HepG2 (cell line): ENCODE results near the gene SF3B6. TPM values are rescaled to one million over a fixed set of nuclear protein-coding genes. Genes with fewer than 3 reads are reported as not detected.

ENCODE experiments used
- AKAP8 ChIP-seq: sonication (generic); formaldehyde crosslinking; IDR thresholded peaks from 2 replicates; pipeline ENCODE4 v1.5.1; 2020; ENCODE audit warnings: mild to moderate bottlenecking, missing genetic modification reagents
- ATAD3A ChIP-seq: sonication (generic); formaldehyde crosslinking; IDR thresholded peaks from 2 replicates; pipeline ENCODE4 v1.4.0; 2020; ENCODE audit warnings: missing genetic modification reagents
- BHLHE40 ChIP-seq: IDR thresholded peaks from 2 replicates; pipeline ENCODE4 v1.6.1; 2011; ENCODE audit warnings: low read length, improper control_type of control experiment
- ETV6 ChIP-seq: sonication (generic); formaldehyde crosslinking; conservative IDR thresholded peaks from 2 replicates; pipeline ENCODE4 v1.4.0; 2020; ENCODE audit warnings: missing genetic modification reagents
- GATAD2A ChIP-seq: IDR thresholded peaks from 2 replicates; pipeline ENCODE4 v1.6.1; 2016
- HHEX ChIP-seq: IDR thresholded peaks from 2 replicates; pipeline ENCODE4 v1.6.1; 2016; ENCODE audit warnings: control low read depth
- NCOA2 ChIP-seq: sonication (generic); formaldehyde crosslinking; IDR thresholded peaks from 2 replicates; pipeline ENCODE4 v1.8.0; 2022; ENCODE audit warnings: inconsistent platforms
- NR2F2 ChIP-seq: IDR thresholded peaks from 2 replicates; pipeline ENCODE4 v1.6.1; 2012; ENCODE audit warnings: low read depth, inconsistent platforms, borderline replicate concordance
- PCBP2 ChIP-seq: fragments of 200-400 bp; formaldehyde crosslinking; optimal IDR thresholded peaks from 2 replicates; pipeline ENCODE3; 2018; ENCODE audit warnings: low read length, low read depth; ENCODE audit not compliant: poor library complexity, severe bottlenecking
- PHB2 ChIP-seq: fragments of 450-650 bp; IDR thresholded peaks from 2 replicates; pipeline ENCODE4 v1.6.1; 2018; ENCODE audit not compliant: partially characterized antibody
- PLSCR1 ChIP-seq: sonication (generic); formaldehyde crosslinking; IDR thresholded peaks from 2 replicates; pipeline ENCODE4 v1.5.0; 2020; ENCODE audit warnings: missing genetic modification reagents, mild to moderate bottlenecking, borderline replicate concordance
- RELA ChIP-seq: sonication (generic); formaldehyde crosslinking; IDR thresholded peaks from 2 replicates; pipeline ENCODE4 v1.4.0; 2020; ENCODE audit warnings: missing genetic modification reagents
- RNF219 ChIP-seq: sonication (generic); formaldehyde crosslinking; IDR thresholded peaks from 2 replicates; pipeline ENCODE4 v1.5.0; 2020; ENCODE audit warnings: mild to moderate bottlenecking, missing genetic modification reagents
- SKI ChIP-seq: fragments of 450-650 bp; IDR thresholded peaks from one replicate; pipeline ENCODE4 v1.6.1; 2018; ENCODE audit warnings: mild to moderate bottlenecking; ENCODE audit not compliant: partially characterized antibody
- SNAI1 ChIP-seq: sonication (generic); formaldehyde crosslinking; IDR thresholded peaks from 2 replicates; pipeline ENCODE4 v1.5.0; 2020; ENCODE audit warnings: mild to moderate bottlenecking, missing genetic modification reagents, borderline replicate concordance
- STAT5B ChIP-seq: sonication (generic); formaldehyde crosslinking; IDR thresholded peaks from 2 replicates; pipeline ENCODE4 v1.4.0; 2020; ENCODE audit warnings: missing genetic modification reagents
- TFDP1 ChIP-seq: IDR thresholded peaks from 2 replicates; pipeline ENCODE4 v1.6.1; 2016; ENCODE audit warnings: missing compliant biosample characterization, missing genetic modification reagents, borderline replicate concordance
- ZBTB14 ChIP-seq: sonication (generic); formaldehyde crosslinking; IDR thresholded peaks from 2 replicates; pipeline ENCODE4 v1.4.0; 2020; ENCODE audit warnings: missing genetic modification reagents
- ZBTB7B ChIP-seq: sonication (generic); formaldehyde crosslinking; IDR thresholded peaks from 2 replicates; pipeline ENCODE4 v1.4.0; 2020; ENCODE audit warnings: missing genetic modification reagents
- ZC3H4 ChIP-seq: sonication (generic); formaldehyde crosslinking; IDR thresholded peaks from 2 replicates; pipeline ENCODE4 v1.4.0; 2020; ENCODE audit warnings: missing genetic modification reagents, borderline replicate concordance
- ZNF274 ChIP-seq: sonication (generic); formaldehyde crosslinking; IDR thresholded peaks from 2 replicates; pipeline ENCODE4 v1.5.1; 2020; ENCODE audit warnings: mild to moderate bottlenecking, missing genetic modification reagents
- ZNF510 ChIP-seq: sonication (generic); formaldehyde crosslinking; IDR thresholded peaks from 2 replicates; pipeline ENCODE4 v1.4.0; 2020; ENCODE audit warnings: low read depth, mild to moderate bottlenecking, missing genetic modification reagents
- ZNF672 ChIP-seq: sonication (generic); formaldehyde crosslinking; IDR thresholded peaks from 2 replicates; pipeline ENCODE4 v1.8.1; 2022; ENCODE audit warnings: missing genetic modification reagents
- ZNF773 ChIP-seq: sonication (generic); formaldehyde crosslinking; IDR thresholded peaks from 2 replicates; pipeline ENCODE4 v1.4.0; 2020; ENCODE audit warnings: missing genetic modification reagents, borderline replicate concordance
- ZNF891 ChIP-seq: sonication (generic); formaldehyde crosslinking; IDR thresholded peaks from 2 replicates; pipeline ENCODE4 v1.5.0; 2020; ENCODE audit warnings: mild to moderate bottlenecking, missing genetic modification reagents
- polyA plus RNA-seq, 8 experiments: library from polyadenylated mRNA; depleted of rRNA in 3 of 8; stranded (reverse) in 7 of 8; unstranded in 1 of 8; fragments of >200 nt; fragmentation: Illumina TruSeq in 4 of 8; extraction: Trizol in 4 of 8; gene quantifications; 2 replicates each; pipeline versions ENCODE4 v1.2.1 to v1.2.3, GENCODE V29; 2011 to 2016; ENCODE audit warnings: low read depth in 4 of 8, missing spikeins in 1 of 8, mixed read lengths in 1 of 8; ENCODE audit not compliant: insufficient read depth in 1 of 8
- total RNA-seq, 5 experiments: library from RNA; depleted of rRNA; stranded (reverse); fragments of >200 nt; fragmentation: Illumina TruSeq; extraction: Trizol; gene quantifications; 2 replicates each; pipeline ENCODE4 v1.2.3, GENCODE V29; 2016; ENCODE audit warnings: low read depth in 1 of 5

Gene SF3B6
- total and polyA plus RNA-seq, 2 of the 13 experiments (the other 11 are each of a cell fraction or from before 2014, with no cell fraction given), result 177 to 182 TPM

DNA sequence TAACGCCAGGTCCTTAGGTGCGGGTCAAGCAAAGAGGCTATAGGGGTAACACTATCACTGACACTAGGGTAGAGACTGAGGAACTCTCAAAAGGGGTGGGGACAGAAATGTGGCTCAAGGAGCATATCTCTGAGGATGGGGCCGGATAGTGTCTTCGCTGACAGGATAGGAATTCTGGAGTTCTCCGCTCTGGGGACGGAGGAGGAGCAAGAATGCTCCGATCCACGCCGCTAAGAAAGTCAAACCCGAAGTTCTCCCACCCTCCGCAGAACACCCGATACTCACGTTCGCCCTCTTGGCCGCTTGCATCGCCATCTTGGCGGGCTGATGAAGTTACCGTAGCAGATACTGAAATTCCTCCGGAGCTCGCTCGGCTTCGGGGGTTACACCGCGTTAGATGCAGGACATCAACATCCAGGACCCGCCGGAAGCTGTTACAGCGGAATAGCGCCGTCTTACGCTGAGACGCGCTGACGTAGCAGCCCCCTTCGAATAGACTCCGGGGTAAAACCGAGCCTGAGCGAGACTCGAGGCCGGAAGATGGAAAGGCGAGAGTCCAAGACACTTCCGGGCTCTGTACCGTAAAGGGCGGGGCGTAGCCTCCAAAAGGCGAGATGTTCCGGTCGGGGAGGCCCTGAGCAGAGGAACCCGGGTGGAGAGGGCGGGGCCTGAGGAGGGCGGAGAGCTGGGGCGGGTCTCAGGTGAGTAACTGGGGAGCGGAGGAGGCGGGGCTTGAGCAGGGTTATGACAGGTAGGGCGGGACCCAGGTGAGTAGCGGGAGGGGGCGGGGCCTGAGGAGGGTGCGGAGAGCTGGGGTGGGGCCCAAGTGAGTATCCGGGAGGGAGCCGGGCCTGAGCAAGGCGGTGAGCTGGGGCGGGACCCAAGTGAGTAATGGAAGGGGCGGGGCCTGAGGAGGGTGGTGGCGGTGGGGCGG is at the start of gene SF3B6 (continued):
- TF ChIP-seq NR2F2 (peak; percentile 73; the same call in 1 of the 2 replicates), ZC3H4 (CRISPR knock-in tag) (no peak), ZNF510 (CRISPR knock-in tag) (peak; percentile 82; the same call in 1 of the 2 replicates), PCBP2 (no peak), ZNF891 (CRISPR knock-in tag) (peak; percentile 96), ZBTB7B (peak; percentile 92), NCOA2 (CRISPR knock-in tag) (peak; percentile 83), HHEX (CRISPR knock-in tag) (no peak), PLSCR1 (CRISPR knock-in tag) (no peak), RNF219 (CRISPR knock-in tag) (peak; percentile 96; the same call in 1 of the 2 replicates), ATAD3A (CRISPR knock-in tag) (peak; percentile 20; the same call in 1 of the 2 replicates), RELA (CRISPR knock-in tag) (peak; percentile 58; the same call in 1 of the 2 replicates), STAT5B (peak; percentile 97), GATAD2A (CRISPR knock-in tag) (peak; percentile 92), ZBTB14 (CRISPR knock-in tag) (no peak), SNAI1 (CRISPR knock-in tag) (peak; percentile 83; the same call in 1 of the 2 replicates), ZNF773 (CRISPR knock-in tag) (0 out of 2 replicates have a peak, but pooled peaks have one; percentile 48), ETV6 (CRISPR knock-in tag) (peak; percentile 90; the same call in 1 of the 2 replicates), AKAP8 (CRISPR knock-in tag) (no peak), ZNF274 (CRISPR knock-in tag) (peak; percentile 95), BHLHE40 (no peak), SKI (peak; percentile 73), PHB2 (no peak), TFDP1 (CRISPR knock-in tag) (no peak), ZNF672 (CRISPR knock-in tag) (no peak)
